GM12801 (cell line): ENCODE results near the gene PRSS8.

Experiments used
- TF ChIP-seq, protein P1 (sequence below): IDR thresholded peaks from one replicate; pipeline ENCODE4 v1.5.1; 2011; ENCODE audit warnings: control low read depth; ENCODE audit not compliant: insufficient read length; ENCODE audit errors: extremely low read depth

PRSS8 gene

DNA sequence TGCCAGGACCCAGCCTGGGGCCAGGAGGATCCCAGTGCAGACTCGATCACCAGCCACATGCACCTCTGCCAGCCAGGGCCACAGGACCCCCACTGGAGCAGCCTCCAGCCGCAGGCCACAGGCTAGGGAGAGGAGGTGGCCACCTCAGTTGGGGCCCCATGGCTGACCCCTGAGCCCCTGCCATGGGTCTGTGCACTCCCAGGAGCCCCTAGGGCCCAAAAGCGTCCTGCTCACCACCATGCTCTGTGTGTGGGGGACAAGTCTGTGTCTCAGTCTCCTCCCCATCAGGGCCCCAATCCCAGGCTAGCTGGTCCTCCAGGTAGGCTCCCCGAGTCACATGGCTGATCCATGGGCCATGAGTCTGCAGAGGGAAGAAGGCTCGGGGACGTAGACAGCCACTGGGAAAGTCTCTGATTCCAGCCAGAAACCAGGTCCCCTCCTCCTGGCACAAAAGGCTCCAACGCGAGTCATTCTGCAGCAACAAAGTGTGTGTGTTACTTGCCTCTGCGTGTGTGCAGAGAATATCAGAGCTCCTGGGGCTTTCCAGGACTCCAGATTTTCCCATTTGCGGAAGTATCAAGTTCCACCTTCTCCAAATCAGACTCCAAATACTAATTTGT lies 6.1 kb upstream of the PRSS8 start:
- TF ChIP-seq, protein P1, sequence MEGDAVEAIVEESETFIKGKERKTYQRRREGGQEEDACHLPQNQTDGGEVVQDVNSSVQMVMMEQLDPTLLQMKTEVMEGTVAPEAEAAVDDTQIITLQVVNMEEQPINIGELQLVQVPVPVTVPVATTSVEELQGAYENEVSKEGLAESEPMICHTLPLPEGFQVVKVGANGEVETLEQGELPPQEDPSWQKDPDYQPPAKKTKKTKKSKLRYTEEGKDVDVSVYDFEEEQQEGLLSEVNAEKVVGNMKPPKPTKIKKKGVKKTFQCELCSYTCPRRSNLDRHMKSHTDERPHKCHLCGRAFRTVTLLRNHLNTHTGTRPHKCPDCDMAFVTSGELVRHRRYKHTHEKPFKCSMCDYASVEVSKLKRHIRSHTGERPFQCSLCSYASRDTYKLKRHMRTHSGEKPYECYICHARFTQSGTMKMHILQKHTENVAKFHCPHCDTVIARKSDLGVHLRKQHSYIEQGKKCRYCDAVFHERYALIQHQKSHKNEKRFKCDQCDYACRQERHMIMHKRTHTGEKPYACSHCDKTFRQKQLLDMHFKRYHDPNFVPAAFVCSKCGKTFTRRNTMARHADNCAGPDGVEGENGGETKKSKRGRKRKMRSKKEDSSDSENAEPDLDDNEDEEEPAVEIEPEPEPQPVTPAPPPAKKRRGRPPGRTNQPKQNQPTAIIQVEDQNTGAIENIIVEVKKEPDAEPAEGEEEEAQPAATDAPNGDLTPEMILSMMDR = no peak

DNA sequence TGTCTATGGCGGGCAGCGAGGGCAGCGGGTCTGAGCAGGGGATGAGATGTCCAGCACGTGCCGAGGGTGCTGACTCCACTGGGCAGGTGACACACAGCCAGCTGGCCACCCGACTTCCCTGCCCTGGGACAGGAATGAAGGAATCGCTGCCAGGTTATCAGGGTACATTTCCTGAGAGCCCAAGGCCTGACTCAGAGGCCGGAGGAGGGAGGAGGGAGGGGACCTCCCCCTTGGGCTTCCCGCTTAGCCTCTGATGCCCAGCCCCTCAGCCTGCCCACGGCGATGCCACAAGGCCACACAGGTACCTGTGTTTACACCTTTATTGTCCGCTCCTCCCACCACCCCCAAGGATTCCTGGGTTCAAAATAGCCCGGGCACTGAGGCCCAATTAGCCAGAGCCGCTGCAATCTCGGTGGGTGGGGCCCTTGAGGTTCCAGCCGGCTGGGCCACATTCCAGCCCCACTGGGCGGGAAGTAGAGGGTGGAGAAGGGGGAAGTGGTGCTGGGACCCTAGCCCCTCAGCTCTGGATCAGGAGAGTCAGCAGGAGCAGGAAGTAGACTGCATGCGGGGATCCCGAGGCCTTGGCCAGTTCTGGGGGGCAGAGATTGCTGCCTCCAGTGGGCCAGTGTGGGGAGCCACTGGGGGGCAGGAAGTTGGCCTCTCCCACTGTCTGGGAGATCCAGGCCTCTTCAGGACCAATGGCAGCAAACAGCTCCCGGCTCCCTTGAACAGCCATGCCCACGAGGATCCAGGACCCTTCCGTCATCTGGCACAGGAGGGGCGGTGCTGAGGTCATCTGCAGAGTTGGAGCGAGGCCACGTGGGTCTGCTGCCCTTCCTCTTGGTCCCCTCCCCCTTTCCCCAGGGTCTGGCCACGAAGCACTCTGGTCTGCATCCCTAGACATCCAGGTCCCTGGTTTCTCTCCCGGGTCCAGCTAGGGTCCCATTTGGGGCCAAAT lies 3.4 kb upstream of the PRSS8 start:
- TF ChIP-seq, protein P1 = no peak

DNA sequence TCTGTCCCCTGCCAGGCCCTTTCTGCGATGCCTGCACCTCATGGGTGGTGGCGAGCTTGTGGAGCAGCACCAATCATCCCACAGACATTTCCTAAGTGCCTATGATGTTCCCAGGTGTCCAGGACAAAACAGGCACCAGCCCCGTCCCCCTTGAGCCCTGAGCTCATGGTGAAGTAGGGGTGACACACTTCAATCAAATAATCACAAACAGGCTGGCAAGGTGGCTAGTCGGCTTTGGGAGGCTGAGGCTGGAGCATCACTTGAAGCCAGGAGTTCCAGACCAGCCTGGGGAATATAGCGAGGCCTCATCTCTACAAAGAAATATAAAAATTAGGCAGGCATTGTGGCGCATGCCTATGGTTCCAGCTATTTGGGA lies 748 bp upstream of the PRSS8 start:
- TF ChIP-seq, protein P1 = no peak

DNA sequence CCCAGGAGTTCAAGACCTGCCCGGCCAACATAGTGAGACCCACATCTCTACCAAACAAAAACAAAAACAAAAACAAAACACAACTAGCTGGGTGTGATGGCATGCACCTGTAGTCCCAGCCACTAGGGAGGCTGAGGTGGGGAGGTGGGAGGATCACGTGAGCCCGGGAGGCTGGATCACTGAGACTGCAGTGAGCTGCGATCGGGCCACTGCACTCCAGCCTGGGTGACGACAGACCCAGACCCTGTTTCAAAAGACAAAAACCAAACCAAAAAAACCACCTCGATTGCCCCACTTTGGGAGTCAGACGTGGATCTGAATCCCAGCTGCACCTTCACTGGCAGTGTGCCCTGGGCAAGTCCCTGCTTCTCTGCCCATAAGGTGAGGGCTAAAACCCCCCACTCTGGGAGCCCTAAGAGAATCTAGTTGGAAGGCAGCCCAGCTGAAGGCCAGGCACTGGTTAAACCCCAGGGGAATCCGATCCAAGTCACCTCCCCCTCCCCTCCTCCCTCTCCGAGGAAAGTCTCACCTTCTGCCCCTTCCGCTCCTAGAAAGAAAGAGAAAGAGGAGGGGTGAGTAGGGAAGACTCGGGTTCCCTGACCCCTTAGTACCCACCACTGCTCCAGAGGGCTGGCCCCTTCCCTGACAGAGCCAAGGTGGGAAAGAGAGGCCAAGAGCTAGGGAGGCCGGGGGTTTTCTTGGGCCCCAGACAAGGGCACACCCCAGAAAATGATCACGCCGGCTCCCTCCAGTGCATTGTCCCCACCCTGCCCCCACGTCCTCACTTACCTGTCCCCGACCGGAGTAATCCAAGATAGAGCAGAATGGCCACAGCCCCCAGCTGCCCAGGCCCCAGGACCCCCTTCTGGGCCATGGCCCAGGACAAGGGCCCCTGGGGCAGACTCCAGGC lies 647 bp downstream of the PRSS8 start:
- TF ChIP-seq, protein P1 = no peak

DNA sequence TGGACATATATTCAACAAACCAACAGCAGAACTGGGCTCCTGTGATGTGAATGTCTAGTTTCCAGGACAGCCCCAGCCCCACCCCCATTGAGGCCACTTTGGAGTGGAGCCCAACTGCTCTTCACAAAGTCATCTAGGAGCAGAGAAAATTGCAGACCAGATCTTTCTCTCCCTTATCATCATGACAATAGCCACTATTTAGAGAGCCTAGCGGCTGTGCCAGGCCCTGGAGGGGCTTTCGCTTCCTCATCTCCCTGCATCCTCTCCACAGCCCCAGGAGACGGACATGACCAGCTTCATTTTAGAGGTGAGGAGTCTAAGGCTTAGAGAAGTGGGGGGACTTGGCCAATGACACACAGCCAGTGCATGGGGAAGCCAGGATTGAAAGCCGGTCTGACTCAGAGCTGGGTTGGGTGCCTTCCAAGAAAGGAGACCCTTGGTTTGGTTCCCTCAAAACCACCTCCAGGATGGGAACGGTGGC lies 1.4 kb downstream of the PRSS8 start:
- TF ChIP-seq, protein P1 = no peak

DNA sequence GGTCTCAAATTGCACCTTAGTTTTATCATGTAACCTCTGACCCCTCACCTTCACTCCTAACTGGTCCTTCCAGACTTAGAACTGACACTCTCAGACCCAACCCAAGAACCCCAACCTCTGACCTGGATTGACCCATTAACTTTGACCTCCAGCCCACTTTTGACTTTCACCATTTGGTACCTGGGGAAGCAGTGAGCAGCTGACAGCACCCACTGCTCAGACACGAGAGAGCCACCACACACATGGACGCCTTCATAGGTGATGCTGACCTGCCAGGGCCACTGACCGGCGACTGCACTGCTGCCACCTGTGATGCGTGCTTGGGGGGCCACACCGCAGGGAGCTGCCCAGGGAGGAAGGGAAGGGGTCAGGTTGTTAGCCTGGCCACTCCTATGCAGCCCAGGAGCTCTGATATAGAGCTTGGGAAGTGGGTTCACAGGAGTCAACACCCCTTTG lies 2.5 kb downstream of the PRSS8 start:
- TF ChIP-seq, protein P1 = no peak
